A172 (cell line): ENCODE results near the gene LGALS7. TPM values are rescaled to one million over a fixed set of nuclear protein-coding genes. Genes with fewer than 3 reads are reported as not detected.
"Not testable (repeated sequence)": the region's sequence is repeated elsewhere in the genome, so short reads cannot be mapped to it uniquely, and the experiment has no call there.

Source experiments
- DNase-seq: peaks from one replicate; pipeline ENCODE4 v3.0.0-alpha.2; 2015; ENCODE audit warnings: low spot score
- total RNA-seq: library from RNA; depleted of rRNA; stranded (reverse); fragments of >200 nt; shearing (Covaris generic); gene quantifications from 2 replicates; pipeline ENCODE4 v1.2.3, GENCODE V29; 2014

The LGALS7 gene
- total RNA-seq, 1 experiment from 2014 or later, result not detected

- DNase-seq, result no peak
These were observed 27.4 kb upstream of the LGALS7 start for GRCh38 chr19:38800577-38801347.

GRCh38 chr19:38799104-38799503, 25.8 kb upstream of the LGALS7 start:
- DNase-seq, result no peak

GRCh38 chr19:38797781-38798180, 24.5 kb upstream of the LGALS7 start:
- DNase-seq, result not testable (repeated sequence)

GRCh38 chr19:38796154-38796553, 22.8 kb upstream of the LGALS7 start:
- no peak for DNase-seq

- DNase-seq, result no peak
These were observed 22.2 kb upstream of the LGALS7 start for GRCh38 chr19:38795549-38795948.

GRCh38 chr19:38793671-38794070, 20.4 kb upstream of the LGALS7 start:
- DNase-seq, result no peak

- DNase-seq, result peak; percentile 47
These were observed 19.9 kb upstream of the LGALS7 start for GRCh38 chr19:38793177-38793576.

- no peak for DNase-seq
These were observed 19.2 kb upstream of the LGALS7 start for GRCh38 chr19:38792250-38793111.

GRCh38 chr19:38791451-38792064, 18.2 kb upstream of the LGALS7 start:
- DNase-seq, result not testable (repeated sequence)

GRCh38 chr19:38790507-38791403, 17.4 kb upstream of the LGALS7 start:
- DNase-seq, result not testable (repeated sequence)

- DNase-seq, result no peak
These were observed 15.3 kb upstream of the LGALS7 start, which contains the start of gene LGALS7B for GRCh38 chr19:38788478-38789243. Gene LGALS7B, plus strand, starts transcription at chr19:38789200. Its CDS starts 27 bp downstream, at chr19:38789227.

GRCh38 chr19:38786572-38787265, 13.4 kb upstream of the LGALS7 start:
- no peak for DNase-seq

GRCh38 chr19:38786061-38786460, 12.7 kb upstream of the LGALS7 start:
- not testable (repeated sequence) for DNase-seq

GRCh38 chr19:38785187-38785699, 11.9 kb upstream of the LGALS7 start:
- DNase-seq, result no peak

GRCh38 chr19:38784224-38784623, 10.9 kb upstream of the LGALS7 start:
- peak; percentile 53 for DNase-seq

GRCh38 chr19:38782212-38782611, 8.9 kb upstream of the LGALS7 start:
- not testable (repeated sequence) for DNase-seq

- no peak for DNase-seq
These were observed 7.7 kb upstream of the LGALS7 start for GRCh38 chr19:38781058-38781457.

- no peak for DNase-seq
These were observed 7.1 kb upstream of the LGALS7 start for GRCh38 chr19:38780443-38780842.

- DNase-seq, result no peak
These were observed 5.4 kb upstream of the LGALS7 start for GRCh38 chr19:38778733-38779132.
